Natural killer cell treated with Interleukin-12 subunit alpha and Interleukin-12 subunit beta and Interleukin-15 and Interleukin-18, amount 100 ng/mL, for 72 hours (primary cell): ENCODE data around the gene OR2G6. TPM values are rescaled to one million over a fixed set of nuclear protein-coding genes. Genes with fewer than 3 reads are reported as not detected.
A peak's percentile ranks its signal among the peaks of the same experiment; 100 is the strongest.
"Not testable (repeated sequence)": the region's sequence is repeated elsewhere in the genome, so short reads cannot be mapped to it uniquely, and the experiment has no call there.

Source experiments
- ATAC-seq, 2 donors: fragments of 150-1000 bp; cut with Tn5 transposase in 1 of 2; sonication (Bioruptor Pico), chemical (Tn5 transposase) in 1 of 2; 2 replicates each; pipeline ENCODE4 v1.10.0; 2021
- DNase-seq: peaks from one replicate; pipeline ENCODE4 v3.0.0; 2022; ENCODE audit warnings: low spot score
- H3K27ac Mint-ChIP-seq, 2 donors: 1 replicate in 1 of 2; 2 replicates in 1 of 2; pipeline ENCODE4 v1.8.0; 2022; ENCODE audit warnings: mixed read lengths in 2 of 2, mild to moderate bottlenecking in 1 of 2, moderate library complexity in 1 of 2
- H3K27me3 Mint-ChIP-seq, 2 donors: 1 replicate in 1 of 2; 2 replicates in 1 of 2; pipeline ENCODE4 v1.8.0; 2022; ENCODE audit warnings: mixed read lengths in 2 of 2
- H3K36me3 Mint-ChIP-seq: one replicate; pipeline ENCODE4 v1.8.0; 2022; ENCODE audit warnings: mixed read lengths
- H3K4me1 Mint-ChIP-seq, 2 donors: 1 replicate in 1 of 2; 2 replicates in 1 of 2; pipeline ENCODE4 v1.8.0; 2022; ENCODE audit warnings: low read depth in 2 of 2, mixed read lengths in 2 of 2, mild to moderate bottlenecking in 1 of 2
- H3K4me3 Mint-ChIP-seq: one replicate; pipeline ENCODE4 v1.8.0; 2022; ENCODE audit warnings: mixed read lengths
- H3K9me3 Mint-ChIP-seq: 2 replicates; pipeline ENCODE4 v1.8.0; 2022; ENCODE audit warnings: mixed read lengths
- total RNA-seq, 2 donors: library from RNA; stranded (reverse); gene quantifications; one replicate each; pipeline ENCODE4 v1.2.3, GENCODE V29; 2022

The OR2G6 gene
- total RNA-seq = not detected

DNA sequence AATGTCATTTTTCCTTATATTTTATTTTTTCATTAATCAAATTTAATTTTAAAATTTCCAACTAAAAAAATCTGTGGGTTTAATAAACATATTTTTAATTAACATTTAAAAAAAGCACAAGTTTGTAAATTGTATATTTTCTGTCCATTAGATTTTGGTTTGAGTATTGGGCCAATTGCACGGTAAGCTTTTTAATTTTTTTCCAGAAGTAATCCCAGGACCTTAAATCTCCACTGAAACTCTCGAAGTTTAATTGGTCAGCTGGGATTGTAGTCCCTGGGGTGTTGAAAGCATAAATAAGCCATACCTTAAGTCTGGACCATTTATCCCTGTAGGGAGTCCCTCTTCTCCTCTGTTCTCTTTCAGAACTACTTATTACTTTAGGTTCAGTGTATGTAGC is at the start of gene OR2G6:
Gene OR2G6, plus strand, starts transcription at position 301 of the 400 bp plus-strand sequence. CDS start 13,574 bp downstream, outside the sequence.
- not testable (repeated sequence) for H3K27me3 Mint-ChIP-seq, H3K36me3 Mint-ChIP-seq, H3K4me3 Mint-ChIP-seq, ATAC-seq, H3K27ac Mint-ChIP-seq, H3K9me3 Mint-ChIP-seq, DNase-seq, H3K4me1 Mint-ChIP-seq

DNA sequence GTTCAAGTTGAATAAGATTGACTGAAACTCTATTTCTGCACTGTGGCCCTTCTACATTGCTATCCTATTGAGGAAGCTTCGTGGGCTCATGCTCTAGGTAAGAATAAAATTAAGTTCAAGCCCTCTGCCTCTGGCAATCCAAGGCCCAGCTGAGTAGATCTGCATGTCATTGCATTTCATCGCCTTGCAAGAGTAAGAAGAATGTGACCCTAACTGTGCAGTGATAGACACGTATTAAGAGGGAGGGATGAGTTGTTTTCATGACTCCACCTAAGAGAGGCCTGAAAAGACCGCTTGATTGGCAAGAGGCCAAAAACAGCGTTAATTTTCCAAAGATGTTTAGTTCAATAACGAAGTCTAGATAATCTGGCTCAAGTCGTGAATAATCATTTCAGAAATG is 48.8 kb upstream of the OR2G6 start:
- H3K27me3 Mint-ChIP-seq, H3K4me3 Mint-ChIP-seq, H3K4me1 Mint-ChIP-seq, DNase-seq, H3K27ac Mint-ChIP-seq, H3K36me3 Mint-ChIP-seq, H3K9me3 Mint-ChIP-seq: not testable (repeated sequence)
- ATAC-seq = peak in 1 of 2 donors; percentile 36

DNA sequence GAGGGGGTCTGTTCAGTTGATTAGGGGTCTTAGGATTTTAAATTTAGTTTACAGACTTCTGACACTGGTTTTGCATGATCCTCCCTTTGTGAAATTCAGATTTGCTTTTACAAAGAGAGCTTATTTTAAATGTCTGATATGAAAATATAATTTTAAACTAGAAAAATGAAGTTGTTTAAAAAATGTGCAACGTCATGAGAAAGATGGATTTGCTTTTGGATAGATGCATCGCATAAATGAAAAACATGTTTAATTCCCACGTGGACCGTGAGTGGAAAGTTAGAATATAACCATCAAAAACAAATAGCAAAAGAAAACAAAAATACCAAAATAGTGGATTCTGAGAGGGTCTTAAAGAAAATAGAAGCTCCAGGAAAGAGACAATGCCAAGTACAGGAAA is 36.7 kb upstream of the OR2G6 start:
- Mint-ChIP-seq H3K4me3 (no peak overlapping the region), H3K4me1 (no peaks in the 10 kb centered on the region), H3K27me3 (peaks cover 9 to 28% of the 10 kb centered on the region in 2 donors), H3K36me3 (no peaks in the 10 kb centered on the region), H3K27ac (no peak overlapping the region), H3K9me3 (no peaks in the 10 kb centered on the region)
- ATAC-seq (no peak), DNase-seq (no peak)

DNA sequence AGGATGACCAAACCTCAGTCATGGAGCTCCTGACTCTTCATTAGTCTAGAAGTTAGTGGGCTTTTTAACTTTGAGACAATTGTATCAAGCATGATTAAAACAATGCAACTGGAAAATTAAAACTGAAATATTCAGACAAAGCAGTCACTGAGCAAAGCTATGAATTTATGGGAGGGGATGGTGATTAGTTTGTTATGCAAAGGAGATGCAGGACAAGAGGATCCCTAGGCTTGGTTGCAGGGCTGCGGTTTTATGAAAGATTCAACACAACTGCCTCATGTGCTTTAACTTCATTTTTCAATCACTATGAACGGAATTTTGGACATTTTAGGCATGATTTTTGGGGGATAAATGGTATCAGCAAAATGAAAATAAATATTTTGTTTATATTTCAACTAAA is 35.8 kb upstream of the OR2G6 start:
- ATAC-seq, H3K4me3 Mint-ChIP-seq, H3K27ac Mint-ChIP-seq, H3K36me3 Mint-ChIP-seq, H3K4me1 Mint-ChIP-seq, H3K9me3 Mint-ChIP-seq, DNase-seq: not testable (repeated sequence)
- H3K27me3 Mint-ChIP-seq = peaks cover 9 to 32% of the 10 kb centered on the region in 2 donors

DNA sequence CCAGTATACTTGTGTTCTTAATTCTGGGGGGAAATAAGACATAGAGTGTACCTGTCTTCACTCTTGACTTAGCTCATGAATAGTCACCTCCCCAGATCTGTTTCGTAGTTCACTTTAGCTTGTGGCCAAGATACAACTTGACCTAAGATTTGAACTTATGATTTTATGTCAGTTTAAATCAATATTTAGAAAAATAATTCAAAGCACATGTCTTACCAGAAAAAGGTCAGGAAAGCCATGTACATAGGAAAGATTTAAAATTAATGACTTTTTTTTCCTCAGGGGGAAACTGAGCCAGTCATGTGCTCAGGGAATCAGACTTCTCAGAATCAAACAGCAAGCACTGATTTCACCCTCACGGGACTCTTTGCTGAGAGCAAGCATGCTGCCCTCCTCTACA is 34.8 kb upstream of the OR2G6 start, which contains the start of gene OR2T3:
Gene OR2T3, plus strand, starts transcription at position 301 of the 400 bp plus-strand sequence. Its CDS starts 0 bp downstream, at position 301.
- H3K27me3 Mint-ChIP-seq = peaks cover 8 to 27% of the 10 kb centered on the region in 2 donors
- H3K4me3 Mint-ChIP-seq, H3K9me3 Mint-ChIP-seq, H3K4me1 Mint-ChIP-seq, ATAC-seq, H3K36me3 Mint-ChIP-seq, H3K27ac Mint-ChIP-seq, DNase-seq: not testable (repeated sequence)

DNA sequence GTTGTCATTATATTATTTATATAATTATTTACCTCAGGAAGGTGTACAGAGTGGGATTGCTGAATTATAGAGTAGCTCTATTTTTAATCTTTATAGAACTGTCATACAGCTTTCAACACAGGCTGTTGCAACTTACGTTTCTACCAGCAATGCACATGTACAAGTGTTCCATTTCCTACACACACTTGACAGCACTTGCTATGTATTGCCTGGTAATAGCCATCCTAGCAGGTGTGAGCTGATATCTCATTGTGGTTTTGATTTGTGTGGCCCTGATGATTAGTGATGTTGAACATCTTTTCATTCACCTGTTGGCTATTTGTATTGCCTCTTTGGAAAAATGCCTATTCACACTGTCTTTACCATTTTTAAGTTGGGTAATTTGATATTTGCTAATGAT is 32.2 kb upstream of the OR2G6 start:
- ATAC-seq, H3K4me1 Mint-ChIP-seq, H3K9me3 Mint-ChIP-seq, DNase-seq, H3K4me3 Mint-ChIP-seq, H3K36me3 Mint-ChIP-seq, H3K27ac Mint-ChIP-seq: not testable (repeated sequence)
- peaks cover 13 to 20% of the 10 kb centered on the region in 2 donors for H3K27me3 Mint-ChIP-seq

DNA sequence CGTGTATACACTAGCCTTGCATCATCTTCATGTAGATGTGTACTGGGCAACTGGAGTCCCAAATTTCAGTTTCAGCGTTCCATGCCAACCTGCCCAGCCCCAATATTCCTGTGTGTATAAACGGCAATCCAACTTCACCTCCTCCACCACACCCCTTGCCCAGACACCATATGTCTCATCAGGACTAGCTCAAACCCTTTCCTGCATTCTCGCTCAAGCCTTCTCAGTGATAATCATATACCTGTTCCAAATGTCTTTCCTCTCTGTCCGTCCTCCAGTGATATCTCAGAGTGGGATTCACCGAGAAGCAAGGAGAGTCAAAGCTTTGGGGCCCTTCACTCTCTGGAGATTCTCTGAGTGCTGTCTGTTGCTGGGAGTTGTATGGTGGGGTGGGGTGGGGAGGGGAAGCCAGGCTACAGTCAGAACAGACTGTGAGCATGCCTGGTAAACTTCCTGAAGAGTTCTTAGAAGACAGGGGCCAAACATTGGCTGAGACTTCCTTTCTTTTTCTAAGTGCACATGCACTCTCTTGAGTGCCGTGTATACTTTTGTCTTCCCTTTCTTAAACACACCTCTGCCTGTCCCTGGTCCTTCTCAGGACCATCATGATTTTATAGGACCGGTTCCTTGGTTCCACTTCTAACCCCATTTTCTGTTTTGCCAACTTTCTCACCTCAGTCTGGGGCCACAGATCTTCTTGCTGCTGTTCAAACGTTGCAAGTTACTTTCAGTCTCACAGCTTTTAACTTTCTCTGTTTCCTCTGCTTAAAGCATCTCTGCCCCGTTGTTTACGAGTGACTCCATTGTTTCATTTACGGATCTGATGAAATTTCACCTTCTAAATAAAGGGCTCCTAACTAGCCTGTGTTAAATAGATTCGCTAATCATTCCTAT is 25.9 kb upstream of the OR2G6 start:
- H3K9me3 Mint-ChIP-seq, DNase-seq, H3K27me3 Mint-ChIP-seq, H3K36me3 Mint-ChIP-seq: not testable (repeated sequence)
- peak; percentile 58 to 81 for ATAC-seq
- peak overlapping the region; percentile 75 for H3K4me3 Mint-ChIP-seq
- H3K4me1 Mint-ChIP-seq = peaks cover 10 to 13% of the 10 kb centered on the region in 2 donors
- H3K27ac Mint-ChIP-seq = peak overlapping the region; percentile 44 to 66

DNA sequence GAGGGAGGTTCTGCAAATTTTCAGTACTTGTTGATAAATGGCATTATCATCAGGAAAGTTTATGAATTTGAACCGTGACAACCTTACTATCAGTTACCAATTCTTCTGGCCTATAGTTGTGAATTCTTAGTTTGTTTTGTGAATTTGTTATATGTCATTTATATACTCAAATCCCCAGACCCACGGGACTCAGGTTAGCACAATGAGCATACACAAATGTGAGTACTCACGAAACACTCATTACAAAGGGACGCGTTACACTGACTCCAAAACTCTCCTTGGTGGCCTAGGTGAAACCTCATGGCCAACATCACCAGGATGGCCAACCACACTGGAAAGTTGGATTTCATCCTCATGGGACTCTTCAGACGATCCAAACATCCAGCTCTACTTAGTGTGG is 19.6 kb upstream of the OR2G6 start, which contains the start of gene OR2T5:
Gene OR2T5, plus strand, starts transcription at position 301 of the 400 bp plus-strand sequence. Its CDS starts 0 bp downstream, at position 301.
- not testable (repeated sequence) for H3K9me3 Mint-ChIP-seq, H3K4me3 Mint-ChIP-seq, H3K4me1 Mint-ChIP-seq, ATAC-seq, H3K27me3 Mint-ChIP-seq, DNase-seq, H3K27ac Mint-ChIP-seq, H3K36me3 Mint-ChIP-seq

DNA sequence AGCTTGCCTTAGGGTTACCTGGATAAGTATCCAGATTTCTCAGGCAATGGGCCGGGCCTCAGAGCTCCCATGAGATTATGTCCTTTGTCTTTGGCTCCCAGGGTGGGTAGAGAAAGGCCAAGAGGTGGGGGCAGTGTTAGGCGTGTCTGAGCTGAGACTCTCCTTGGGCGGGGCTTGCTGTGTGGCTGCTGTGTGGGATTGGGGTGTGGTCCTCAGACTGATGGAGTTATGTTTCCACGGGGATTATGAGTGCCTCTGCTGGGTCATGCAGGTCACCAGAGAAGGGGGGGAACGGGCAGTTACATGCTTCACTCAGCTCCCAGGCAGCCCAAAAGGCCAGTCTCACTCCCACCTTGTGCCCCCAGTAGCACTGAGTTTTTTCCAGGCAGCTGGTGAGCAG is 11.2 kb upstream of the OR2G6 start:
- not testable (repeated sequence) for ATAC-seq, H3K4me1 Mint-ChIP-seq, H3K27me3 Mint-ChIP-seq, H3K9me3 Mint-ChIP-seq, DNase-seq, H3K36me3 Mint-ChIP-seq, H3K27ac Mint-ChIP-seq, H3K4me3 Mint-ChIP-seq

DNA sequence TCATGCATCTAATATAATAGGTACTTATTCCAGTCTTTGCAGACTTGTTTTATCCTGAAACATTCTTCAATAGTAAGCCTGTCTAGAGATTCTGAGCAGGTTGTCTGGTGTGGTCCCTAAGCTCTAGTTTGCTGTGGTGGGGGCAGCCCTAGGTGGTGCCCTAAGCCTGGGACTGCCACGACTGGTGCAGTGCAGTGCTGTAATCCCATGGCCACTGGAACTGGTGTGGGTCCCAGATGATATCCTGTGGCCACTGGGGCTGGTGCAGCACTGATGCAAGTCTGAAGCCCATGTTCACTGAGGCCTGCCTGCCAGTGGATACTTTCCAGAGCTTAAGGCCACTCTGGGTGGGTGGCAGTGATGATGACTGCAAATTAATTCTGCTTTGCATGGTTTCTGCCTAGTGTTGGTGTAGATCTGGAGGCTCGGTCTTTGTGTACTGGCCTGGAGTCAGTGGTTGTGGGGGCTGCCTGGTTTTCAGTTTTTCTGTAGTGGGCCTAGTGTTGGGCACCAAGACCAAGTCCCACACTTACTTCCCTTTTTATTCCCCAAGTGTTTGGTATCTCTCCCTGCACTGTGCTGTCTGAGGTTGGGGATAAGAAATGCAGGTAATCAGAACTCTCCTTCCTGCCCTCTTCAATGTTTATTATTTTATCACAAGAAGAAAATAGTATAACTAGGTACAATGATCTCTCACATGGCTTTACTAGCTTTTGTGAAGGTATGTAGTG is 7.4 kb upstream of the OR2G6 start:
- not testable (repeated sequence) for H3K9me3 Mint-ChIP-seq, H3K27me3 Mint-ChIP-seq, H3K36me3 Mint-ChIP-seq, DNase-seq, H3K4me1 Mint-ChIP-seq, H3K4me3 Mint-ChIP-seq, H3K27ac Mint-ChIP-seq
- ATAC-seq = peak in 1 of 2 donors; percentile 57

DNA sequence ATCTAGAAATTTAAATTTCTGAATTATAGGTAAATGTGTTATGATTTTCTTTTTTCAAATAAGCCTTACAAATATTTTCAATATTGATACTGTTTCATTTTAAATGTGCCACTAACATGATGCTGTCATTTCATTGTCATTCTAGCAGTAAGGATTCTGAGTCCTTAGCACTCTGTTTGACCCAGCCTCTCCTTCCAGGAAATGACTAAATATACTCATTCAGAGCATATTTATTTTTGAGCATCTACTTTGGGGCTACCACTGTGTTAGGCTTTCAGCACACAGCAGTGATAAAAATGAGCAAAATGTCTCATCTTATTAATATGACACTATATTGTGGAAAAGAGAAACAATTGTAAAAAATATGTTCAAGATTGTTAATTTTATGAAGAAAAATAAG is 2.3 kb downstream of the OR2G6 start:
- ATAC-seq, H3K36me3 Mint-ChIP-seq, H3K4me1 Mint-ChIP-seq, H3K27me3 Mint-ChIP-seq, H3K4me3 Mint-ChIP-seq, H3K27ac Mint-ChIP-seq, DNase-seq, H3K9me3 Mint-ChIP-seq: not testable (repeated sequence)

DNA sequence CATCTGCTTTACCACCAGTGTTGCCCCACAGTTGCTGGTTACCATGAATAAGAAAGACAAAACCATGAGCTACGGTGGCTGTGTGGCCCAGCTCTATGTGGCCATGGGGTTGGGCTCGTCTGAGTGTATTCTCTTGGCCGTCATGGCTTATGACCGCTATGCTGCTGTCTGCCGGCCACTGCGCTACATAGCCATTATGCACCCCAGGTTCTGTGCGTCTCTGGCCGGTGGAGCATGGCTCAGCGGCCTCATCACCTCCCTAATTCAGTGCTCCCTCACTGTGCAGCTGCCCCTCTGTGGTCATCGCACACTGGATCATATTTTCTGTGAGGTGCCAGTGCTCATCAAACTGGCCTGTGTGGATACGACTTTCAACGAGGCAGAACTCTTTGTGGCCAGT is 14.0 kb downstream of the OR2G6 start:
- no peak for ATAC-seq
- peaks cover 0 to 5% of the 10 kb centered on the region in 2 donors for H3K27me3 Mint-ChIP-seq
- H3K4me1 Mint-ChIP-seq = no peaks in the 10 kb centered on the region
- H3K27ac Mint-ChIP-seq = no peak overlapping the region
- peaks cover 4% of the 10 kb centered on the region for H3K9me3 Mint-ChIP-seq
- H3K36me3 Mint-ChIP-seq = no peaks in the 10 kb centered on the region
- no peak overlapping the region for H3K4me3 Mint-ChIP-seq
- no peak for DNase-seq

DNA sequence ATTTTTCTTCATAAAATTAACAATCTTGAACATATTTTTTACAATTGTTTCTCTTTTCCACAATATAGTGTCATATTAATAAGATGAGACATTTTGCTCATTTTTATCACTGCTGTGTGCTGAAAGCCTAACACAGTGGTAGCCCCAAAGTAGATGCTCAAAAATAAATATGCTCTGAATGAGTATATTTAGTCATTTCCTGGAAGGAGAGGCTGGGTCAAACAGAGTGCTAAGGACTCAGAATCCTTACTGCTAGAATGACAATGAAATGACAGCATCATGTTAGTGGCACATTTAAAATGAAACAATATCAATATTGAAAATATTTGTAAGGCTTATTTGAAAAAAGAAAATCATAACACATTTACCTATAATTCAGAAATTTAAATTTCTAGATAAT is 29.6 kb downstream of the OR2G6 start:
- not testable (repeated sequence) for H3K27me3 Mint-ChIP-seq, H3K9me3 Mint-ChIP-seq, ATAC-seq, H3K4me1 Mint-ChIP-seq, H3K4me3 Mint-ChIP-seq, H3K36me3 Mint-ChIP-seq, DNase-seq, H3K27ac Mint-ChIP-seq

DNA sequence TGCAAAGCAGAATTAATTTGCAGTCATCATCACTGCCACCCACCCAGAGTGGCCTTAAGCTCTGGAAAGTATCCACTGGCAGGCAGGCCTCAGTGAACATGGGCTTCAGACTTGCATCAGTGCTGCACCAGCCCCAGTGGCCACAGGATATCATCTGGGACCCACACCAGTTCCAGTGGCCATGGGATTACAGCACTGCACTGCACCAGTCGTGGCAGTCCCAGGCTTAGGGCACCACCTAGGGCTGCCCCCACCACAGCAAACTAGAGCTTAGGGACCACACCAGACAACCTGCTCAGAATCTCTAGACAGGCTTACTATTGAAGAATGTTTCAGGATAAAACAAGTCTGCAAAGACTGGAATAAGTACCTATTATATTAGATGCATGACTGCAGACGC is 39.5 kb downstream of the OR2G6 start:
- DNase-seq = not testable (repeated sequence)

More for the DNA sequence above, 39.5 kb downstream of the OR2G6 start:
- H3K36me3 Mint-ChIP-seq, ATAC-seq, H3K27me3 Mint-ChIP-seq, H3K9me3 Mint-ChIP-seq, H3K27ac Mint-ChIP-seq, H3K4me1 Mint-ChIP-seq, H3K4me3 Mint-ChIP-seq: not testable (repeated sequence)
